Right lobe of liver (tissue), 4 donors: ENCODE data around the gene SEC14L1.

Experiments
- CTCF ChIP-seq, 4 donors: fragments of 200-600 bp in 3 of 4; fragments of 450-650 bp in 1 of 4; IDR thresholded peaks; one replicate each; pipeline versions ENCODE4 v1.5.1 to v1.8.0; 2016 to 2022; ENCODE audit warnings: antibody characterized with exemption in 4 of 4, mild to moderate bottlenecking in 2 of 4
- POLR2A ChIP-seq: fragments of 450-650 bp; IDR thresholded peaks from one replicate; pipeline ENCODE4 v1.6.1; 2017; ENCODE audit warnings: antibody characterized with exemption, mild to moderate bottlenecking
- donor health status: DM: no; HTN: no; CAD: no.
- donor health status: DM: no; HTN: no; CAD: no.
- donor health status: DM: no; HTN: yes; CAD: no.

DNA sequence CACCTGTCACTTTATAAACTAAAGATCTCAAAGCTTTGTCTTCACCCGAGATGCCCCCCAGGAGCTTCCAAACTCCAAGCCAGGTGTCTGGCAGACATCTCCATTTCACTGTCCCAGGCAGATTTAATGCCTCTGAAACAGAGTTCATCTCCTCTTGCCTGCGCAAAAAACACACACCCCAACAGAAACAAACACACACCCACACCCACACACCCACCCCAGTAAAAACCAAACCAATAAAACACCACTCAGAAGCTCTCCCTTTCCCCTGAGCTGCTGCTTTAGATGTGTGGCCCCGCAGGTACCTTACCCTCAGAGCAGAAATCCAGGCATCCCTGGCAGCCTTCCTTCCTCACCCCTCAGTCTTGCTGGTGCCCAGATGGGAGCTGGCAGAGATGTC is 14.4 kb downstream of the SEC14L1 start:
- TF ChIP-seq CTCF (IDR thresholded peaks at IDR 0.05), result no peak
- no peak for TF ChIP-seq POLR2A
